Erythroblast (primary cell): ENCODE measurements around the gene RPL12.

Source experiments
- DNase-seq, 2 experiments: peaks; one replicate each; lab custom pipeline; 2025; lab: John Stamatoyannopoulos, UW
- GATA1 ChIP-seq: IDR thresholded peaks from 2 replicates; pipeline ENCODE4 v1.6.1; 2011; ENCODE audit warnings: low read depth, mild to moderate bottlenecking, control low read depth, low read length, moderate library complexity
- POLR2A ChIP-seq: IDR thresholded peaks from 2 replicates; pipeline ENCODE4 v1.6.1; 2011; ENCODE audit warnings: mild to moderate bottlenecking, low read length

RPL12 gene

GRCh38 chr9:127457191-127457878 lies 6.1 kb upstream of the RPL12 start:
- TF ChIP-seq GATA1 (no peak), POLR2A (no peak)
- peak in 1 of 2 experiments; percentile 30 for DNase-seq

GRCh38 chr9:127455324-127455992 lies 4.3 kb upstream of the RPL12 start:
- DNase-seq = peak; percentile 83 to 93
- TF ChIP-seq POLR2A = peak; percentile 38
- no peak for TF ChIP-seq GATA1

- DNase-seq = peak; percentile 58 to 63
- no peak for TF ChIP-seq GATA1
- TF ChIP-seq POLR2A = no peak
Observed at GRCh38 chr9:127452691-127453090, 1.5 kb upstream of the RPL12 start.

- no peak for TF ChIP-seq GATA1
- no peak for TF ChIP-seq POLR2A
- DNase-seq = peak; percentile 66 to 69
Observed at GRCh38 chr9:127451858-127452656, 851 bp upstream of the RPL12 start.

GRCh38 chr9:127451608-127451857 lies 327 bp upstream of the RPL12 start:
- no peak for TF ChIP-seq POLR2A
- TF ChIP-seq GATA1 = no peak
- DNase-seq = peak; percentile 62 to 75

- DNase-seq = peak; percentile 64 to 66
- no peak for TF ChIP-seq POLR2A
- TF ChIP-seq GATA1 = no peak
Observed at GRCh38 chr9:127450243-127450760, 904 bp downstream of the RPL12 start.

GRCh38 chr9:127449332-127449966 lies 1.8 kb downstream of the RPL12 start:
- TF ChIP-seq POLR2A (no peak), GATA1 (no peak)
- DNase-seq = no peak

GRCh38 chr9:127448112-127448805 lies 2.9 kb downstream of the RPL12 start:
- no peak for DNase-seq

GRCh38 chr9:127447416-127448111 lies 3.6 kb downstream of the RPL12 start:
- peak in 1 of 2 experiments; percentile 22 for DNase-seq
- TF ChIP-seq POLR2A = no peak
- TF ChIP-seq GATA1 = no peak

More at GRCh38 chr9:127448112-127448805, 2.9 kb downstream of the RPL12 start:
- TF ChIP-seq POLR2A (no peak), GATA1 (no peak)

- DNase-seq = no peak
- TF ChIP-seq GATA1 (no peak), POLR2A (no peak)
Observed at GRCh38 chr9:127446713-127447415, 4.3 kb downstream of the RPL12 start.

- DNase-seq = no peak
- no peak for TF ChIP-seq GATA1
- TF ChIP-seq POLR2A = peak; percentile 46
Observed at GRCh38 chr9:127445851-127446712, 5.1 kb downstream of the RPL12 start.
